Kidney epithelial cell (primary cell): ENCODE data around the gene TENT4A. TPM values are rescaled to one million over a fixed set of nuclear protein-coding genes. Genes with fewer than 3 reads are reported as not detected.

Experiments used
- DNase-seq: peaks from one replicate; pipeline ENCODE4 v3.0.0-alpha.2; 2010; ENCODE audit warnings: low read depth
- H3K27me3 ChIP-seq: 2 replicates; pipeline ENCODE4 v1.6.0; 2011; ENCODE audit warnings: low read length; ENCODE audit not compliant: control insufficient read depth, insufficient read depth
- H3K36me3 ChIP-seq: 2 replicates; pipeline ENCODE4 v1.5.1; 2011; ENCODE audit warnings: low read length; ENCODE audit not compliant: control insufficient read depth, insufficient read depth
- H3K4me3 ChIP-seq: 2 replicates; pipeline ENCODE4 v1.5.1; 2011; ENCODE audit warnings: low read depth, mild to moderate bottlenecking, control low read depth, low read length
- total RNA-seq: library from RNA; depleted of rRNA; stranded (reverse); fragments of >200 nt; gene quantifications from 2 replicates; pipeline ENCODE4 v1.2.3, GENCODE V29; 2015
- TF ChIP-seq, protein P1 (sequence below): IDR thresholded peaks from 2 replicates; pipeline ENCODE4 v1.5.1; 2011; ENCODE audit warnings: mild to moderate bottlenecking, moderate library complexity, low read length, control low read depth, inconsistent platforms; ENCODE audit not compliant: insufficient read depth, poor library complexity, severe bottlenecking

The TENT4A gene
- total RNA-seq, 1 donor from 2014 or later: 12.0 TPM

- Histone ChIP-seq H3K4me3 (no peak overlapping the region), H3K27me3 (no peaks in the 10 kb centered on the region), H3K36me3 (no peaks in the 10 kb centered on the region)
- no peak for DNase-seq
- TF ChIP-seq, protein P1, sequence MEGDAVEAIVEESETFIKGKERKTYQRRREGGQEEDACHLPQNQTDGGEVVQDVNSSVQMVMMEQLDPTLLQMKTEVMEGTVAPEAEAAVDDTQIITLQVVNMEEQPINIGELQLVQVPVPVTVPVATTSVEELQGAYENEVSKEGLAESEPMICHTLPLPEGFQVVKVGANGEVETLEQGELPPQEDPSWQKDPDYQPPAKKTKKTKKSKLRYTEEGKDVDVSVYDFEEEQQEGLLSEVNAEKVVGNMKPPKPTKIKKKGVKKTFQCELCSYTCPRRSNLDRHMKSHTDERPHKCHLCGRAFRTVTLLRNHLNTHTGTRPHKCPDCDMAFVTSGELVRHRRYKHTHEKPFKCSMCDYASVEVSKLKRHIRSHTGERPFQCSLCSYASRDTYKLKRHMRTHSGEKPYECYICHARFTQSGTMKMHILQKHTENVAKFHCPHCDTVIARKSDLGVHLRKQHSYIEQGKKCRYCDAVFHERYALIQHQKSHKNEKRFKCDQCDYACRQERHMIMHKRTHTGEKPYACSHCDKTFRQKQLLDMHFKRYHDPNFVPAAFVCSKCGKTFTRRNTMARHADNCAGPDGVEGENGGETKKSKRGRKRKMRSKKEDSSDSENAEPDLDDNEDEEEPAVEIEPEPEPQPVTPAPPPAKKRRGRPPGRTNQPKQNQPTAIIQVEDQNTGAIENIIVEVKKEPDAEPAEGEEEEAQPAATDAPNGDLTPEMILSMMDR: no peak
Observed at GRCh38 chr5:6783787-6784186, 70.6 kb downstream of the TENT4A start.

GRCh38 chr5:6784481-6784880 is 71.2 kb downstream of the TENT4A start:
- H3K27me3 ChIP-seq: no peaks in the 10 kb centered on the region
- H3K36me3 ChIP-seq: no peaks in the 10 kb centered on the region
- TF ChIP-seq, protein P1: no peak
- no peak for DNase-seq
- H3K4me3 ChIP-seq: no peak overlapping the region

- DNase-seq: no peak
- TF ChIP-seq, protein P1: no peak
- no peak overlapping the region for H3K4me3 ChIP-seq
- H3K36me3 ChIP-seq: no peaks in the 10 kb centered on the region
- H3K27me3 ChIP-seq: no peaks in the 10 kb centered on the region
Observed at GRCh38 chr5:6785161-6785860, 72.1 kb downstream of the TENT4A start.

DNA sequence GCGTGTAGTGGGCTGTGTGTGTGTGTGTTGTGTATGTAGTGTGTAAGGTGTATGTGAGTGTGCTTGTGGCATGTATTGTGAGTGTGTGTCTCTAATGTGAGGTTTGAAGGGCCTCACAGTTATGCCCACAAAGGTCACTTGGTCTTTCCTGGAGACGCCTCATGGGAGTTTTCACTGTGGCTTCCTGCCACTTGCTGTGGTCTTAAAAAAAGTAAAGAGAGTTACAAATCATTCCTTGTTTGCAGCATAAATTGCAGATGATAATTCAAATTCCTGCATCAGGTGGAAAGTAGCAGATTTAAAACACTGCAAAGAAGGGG is 72.6 kb downstream of the TENT4A start:
- TF ChIP-seq, protein P1: no peak
- DNase-seq: no peak
- no peaks in the 10 kb centered on the region for H3K36me3 ChIP-seq
- H3K27me3 ChIP-seq: no peaks in the 10 kb centered on the region
- H3K4me3 ChIP-seq: no peak overlapping the region

GRCh38 chr5:6786786-6787495 is 73.7 kb downstream of the TENT4A start:
- no peaks in the 10 kb centered on the region for H3K36me3 ChIP-seq
- H3K27me3 ChIP-seq: no peaks in the 10 kb centered on the region
- TF ChIP-seq, protein P1: no peak
- H3K4me3 ChIP-seq: no peak overlapping the region
- no peak for DNase-seq

DNA sequence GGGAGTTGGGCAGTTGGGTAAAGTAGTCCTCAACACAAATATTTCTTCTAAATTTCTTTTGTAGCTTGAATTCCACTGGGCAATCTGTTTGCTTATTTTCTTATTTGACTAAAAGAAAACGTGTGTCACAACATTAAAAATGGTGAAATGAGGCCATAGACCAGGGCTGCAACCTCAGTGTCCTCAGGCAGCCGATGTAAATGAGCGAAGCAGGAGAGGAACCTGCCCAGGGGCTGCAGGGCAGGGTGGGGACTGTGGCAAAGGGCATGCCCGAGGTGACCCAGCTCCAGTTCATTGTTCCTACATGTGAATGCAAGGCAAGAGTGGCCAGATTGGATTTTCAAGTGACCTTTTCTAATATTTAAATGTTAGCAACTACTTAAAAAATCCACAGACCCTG is 74.7 kb downstream of the TENT4A start:
- no peaks in the 10 kb centered on the region for H3K27me3 ChIP-seq
- H3K4me3 ChIP-seq: no peak overlapping the region
- no peaks in the 10 kb centered on the region for H3K36me3 ChIP-seq
- TF ChIP-seq, protein P1: no peak
- DNase-seq: no peak
